Neural cell (in vitro differentiated cells): Measurements from ENCODE around the gene TAF11L2. TPM values are rescaled to one million over a fixed set of nuclear protein-coding genes. Genes with fewer than 3 reads are reported as not detected.
"Not testable (repeated sequence)": the region's sequence is repeated elsewhere in the genome, so short reads cannot be mapped to it uniquely, and the experiment has no call there.

Experiments used
- H2AFZ ChIP-seq: fragments of 200-600, 300-800 bp; sonication (generic), shearing (Covaris generic); 2 replicates; pipeline ENCODE4 v1.6.0; 2014; ENCODE audit warnings: low read depth, mild to moderate bottlenecking, antibody characterized with exemption, low read length, moderate library complexity
- H3F3A ChIP-seq: fragments of 200-600 bp; shearing (Covaris generic); 2 replicates; pipeline ENCODE4 v1.6.1; 2016; ENCODE audit warnings: mild to moderate bottlenecking, moderate library complexity, mixed read lengths, antibody characterized with exemption, low read length; ENCODE audit not compliant: insufficient read depth, poor library complexity, severe bottlenecking
- H3K27ac ChIP-seq: fragments of 200-600, 300-800 bp; sonication (generic), shearing (Covaris generic); 2 replicates; pipeline ENCODE4 v1.5.1; 2014; ENCODE audit warnings: mild to moderate bottlenecking, low read length, moderate library complexity
- H3K27me3 ChIP-seq: fragments of 300-800, 200-600 bp; sonication (generic), shearing (Covaris generic); 2 replicates; pipeline ENCODE4 v1.6.0; 2014; ENCODE audit warnings: mild to moderate bottlenecking, low read depth, low read length, moderate library complexity; ENCODE audit not compliant: insufficient read depth
- H3K36me3 ChIP-seq: fragments of 300-800, 200-600 bp; sonication (generic), shearing (Covaris generic); 2 replicates; pipeline ENCODE4 v1.5.1; 2014; ENCODE audit warnings: mild to moderate bottlenecking, antibody characterized with exemption, low read length, moderate library complexity; ENCODE audit not compliant: insufficient read depth
- H3K4me2 ChIP-seq: fragments of 300-800, 200-600 bp; sonication (generic), shearing (Covaris generic); 2 replicates; pipeline ENCODE4 v1.6.0; 2014; ENCODE audit warnings: mild to moderate bottlenecking, low read length
- H3K4me3 ChIP-seq: fragments of 300-800, 200-600 bp; sonication (generic), shearing (Covaris generic); 2 replicates; pipeline ENCODE4 v1.5.1; 2014; ENCODE audit warnings: mild to moderate bottlenecking, low read length, moderate library complexity
- H3K79me2 ChIP-seq: fragments of 200-600 bp; shearing (Covaris generic); replicated peaks from 2 replicates; pipeline ENCODE4 v1.6.0; 2014; ENCODE audit warnings: mild to moderate bottlenecking, low read length, moderate library complexity; ENCODE audit not compliant: insufficient read depth
- H3K9ac ChIP-seq: fragments of 300-800, 200-600 bp; sonication (generic), shearing (Covaris generic); 2 replicates; pipeline ENCODE4 v1.6.1; 2016; ENCODE audit warnings: mild to moderate bottlenecking, low read length, mixed read lengths
- H3K9me2 ChIP-seq: fragments of 200-600 bp; shearing (Covaris generic); 2 replicates; pipeline ENCODE4 v1.6.1; 2016; ENCODE audit warnings: mild to moderate bottlenecking, low read length, mixed read lengths; ENCODE audit not compliant: insufficient read depth
- H3K9me3 ChIP-seq: fragments of 200-600, 300-800 bp; sonication (generic), shearing (Covaris generic); 2 replicates; pipeline ENCODE4 v1.6.1; 2016; ENCODE audit warnings: mild to moderate bottlenecking, mixed run types, low read length, moderate library complexity, mixed read lengths
- H4K20me1 ChIP-seq: fragments of 200-600 bp; shearing (Covaris generic); 2 replicates; pipeline ENCODE4 v1.6.1; 2016; ENCODE audit warnings: mild to moderate bottlenecking, mixed run types; ENCODE audit not compliant: insufficient read depth
- CTCF ChIP-seq: fragments of 450-650 bp; IDR thresholded peaks from 2 replicates; pipeline ENCODE4 v1.5.1; 2014; ENCODE audit warnings: antibody characterized with exemption, mild to moderate bottlenecking, moderate library complexity; ENCODE audit not compliant: poor library complexity, severe bottlenecking
- EP300 ChIP-seq: fragments of 450-650 bp; conservative IDR thresholded peaks from 2 replicates; pipeline ENCODE4 v1.6.1; 2014; ENCODE audit warnings: antibody characterized with exemption, mild to moderate bottlenecking, moderate library complexity; ENCODE audit not compliant: poor library complexity, severe bottlenecking
- EZH2 ChIP-seq: fragments of 200-600, 300-800 bp; shearing (Covaris generic), sonication (generic); IDR thresholded peaks from 2 replicates; pipeline ENCODE4 v1.6.1; 2014; ENCODE audit warnings: antibody characterized with exemption, low read length, borderline replicate concordance, mild to moderate bottlenecking; ENCODE audit not compliant: insufficient read depth, poor library complexity, severe bottlenecking
- MXI1 ChIP-seq: fragments of 450-650 bp; conservative IDR thresholded peaks from 2 replicates; pipeline ENCODE4 v1.6.1; 2014; ENCODE audit warnings: antibody characterized with exemption, mild to moderate bottlenecking; ENCODE audit not compliant: poor library complexity, severe bottlenecking
- POLR2AphosphoS5 ChIP-seq: IDR thresholded peaks from 2 replicates; pipeline ENCODE4 v1.6.1; 2012
- RAD21 ChIP-seq: fragments of 450-650 bp; conservative IDR thresholded peaks from 2 replicates; pipeline ENCODE4 v1.6.1; 2014; ENCODE audit warnings: antibody characterized with exemption, mild to moderate bottlenecking, moderate library complexity
- REST ChIP-seq: IDR thresholded peaks from 2 replicates; pipeline ENCODE4 v1.6.1; 2012; ENCODE audit warnings: borderline replicate concordance
- SMC3 ChIP-seq: fragments of 450-650 bp; conservative IDR thresholded peaks from 2 replicates; pipeline ENCODE4 v1.6.1; 2014; ENCODE audit warnings: antibody characterized with exemption, mild to moderate bottlenecking, moderate library complexity; ENCODE audit not compliant: poor library complexity
- TAF1 ChIP-seq: IDR thresholded peaks from 2 replicates; pipeline ENCODE4 v1.6.1; 2012; ENCODE audit warnings: low read depth
- polyA minus RNA-seq: library from RNA; depleted of rRNA, polyadenylated mRNA; stranded (reverse); fragments of >200 nt; gene quantifications from 2 replicates; pipeline ENCODE4 v1.2.3, GENCODE V29; 2014
- polyA plus RNA-seq: library from polyadenylated mRNA; depleted of rRNA; stranded (reverse); fragments of >200 nt; gene quantifications from 2 replicates; pipeline ENCODE4 v1.2.3, GENCODE V29; 2014

Gene TAF11L2
- not detected in 2 replicates for polyA plus RNA-seq
- not detected in 2 replicates for polyA minus RNA-seq

DNA sequence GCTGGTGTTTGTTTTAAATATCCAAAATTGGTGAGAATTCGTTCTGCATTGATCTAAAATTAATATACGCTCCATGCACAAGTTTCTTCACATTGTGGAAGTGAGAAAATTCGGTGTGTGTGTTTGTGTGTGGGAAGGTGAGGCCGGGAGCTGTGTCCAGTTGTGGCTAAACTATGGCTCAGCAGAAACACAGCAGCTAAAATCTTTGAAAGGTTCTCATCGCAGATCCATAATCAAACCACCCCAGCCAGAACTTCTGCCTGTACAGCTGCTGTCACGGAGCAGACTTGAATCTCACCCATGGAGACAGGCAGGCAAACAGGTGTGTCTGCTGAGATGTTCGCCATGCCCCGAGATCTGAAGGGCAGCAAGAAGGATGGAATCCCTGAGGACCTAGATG lies at the start of gene TAF11L2:
TAF11L2 (plus strand) TSS at position 301 of the 400 bp plus-strand sequence.
- H3K4me2 ChIP-seq, H3K27me3 ChIP-seq, H3K27ac ChIP-seq, H3K9me2 ChIP-seq, H2AFZ ChIP-seq, H4K20me1 ChIP-seq, H3K9me3 ChIP-seq, H3K36me3 ChIP-seq, H3K79me2 ChIP-seq, H3K4me3 ChIP-seq, H3K9ac ChIP-seq, H3F3A ChIP-seq: not testable (repeated sequence)

DNA sequence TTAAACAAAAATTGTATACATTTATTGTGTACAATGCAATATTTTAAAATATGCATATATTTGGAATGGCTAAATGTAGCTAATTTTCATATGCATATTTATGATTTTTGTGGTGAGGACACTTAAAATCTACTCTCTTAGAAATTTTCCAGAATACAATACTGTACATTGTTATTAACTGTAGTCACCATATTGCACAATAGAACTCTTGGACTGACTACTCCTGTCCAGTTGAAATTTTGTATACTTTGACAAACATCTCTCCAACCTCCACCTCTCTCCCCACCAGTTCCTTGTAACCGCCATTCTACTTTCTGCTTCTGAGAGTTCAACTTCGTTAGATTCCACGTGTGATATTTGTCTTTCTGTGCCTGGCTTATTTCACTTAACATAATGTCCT lies 49.2 kb upstream of the TAF11L2 start:
- H3K9me2 ChIP-seq, result no peaks in the 10 kb centered on the region
- no peaks in the 10 kb centered on the region for H3K36me3 ChIP-seq

More for the DNA sequence above, 49.2 kb upstream of the TAF11L2 start:
- H3K79me2 ChIP-seq, result no peaks in the 10 kb centered on the region
- no peaks in the 10 kb centered on the region for H3K27me3 ChIP-seq
- H3K4me3 ChIP-seq, result no peak overlapping the region
- no peak for TF ChIP-seq EP300
- no peak for TF ChIP-seq TAF1
- no peak for TF ChIP-seq CTCF
- no peak for TF ChIP-seq EZH2
- TF ChIP-seq MXI1, result no peak
- no peak for TF ChIP-seq SMC3
- no peak for TF ChIP-seq RAD21
- TF ChIP-seq POLR2AphosphoS5, result no peak
- no peak for TF ChIP-seq REST
- no peaks in the 10 kb centered on the region for H3K9me3 ChIP-seq
- no peak overlapping the region for H3K9ac ChIP-seq
- H3K27ac ChIP-seq, result no peak overlapping the region
- H2AFZ ChIP-seq, result no peak overlapping the region
- H4K20me1 ChIP-seq, result no peaks in the 10 kb centered on the region
- no peaks in the 10 kb centered on the region for H3F3A ChIP-seq
- H3K4me2 ChIP-seq, result no peak overlapping the region
